Endothelial cell of umbilical vein (primary cell): ENCODE results near the gene AUH. TPM values are rescaled to one million over a fixed set of nuclear protein-coding genes. Genes with fewer than 3 reads are reported as not detected.

Experiments used
- BruUV-seq: library from RNA; stranded (reverse); fragments of 400-500 nt; replicated peaks from 2 replicates; lab custom pipeline; 2021; lab: Mats Ljungman, UMichigan
- CTCF ChIA-PET: fragments of 300-600, 350-600 bp; sonication (Branson Sonifier 250); formaldehyde crosslinking; loops from one replicate; lab custom pipeline; 2021; ENCODE audit warnings: antibody characterized with exemption, inconsistent platforms; lab: Charles Lee
- POLR2A ChIA-PET: fragments of 300-600, 350-600 bp; sonication (Branson Sonifier 250); formaldehyde crosslinking; loops from one replicate; lab custom pipeline; 2021; ENCODE audit warnings: antibody characterized with exemption, inconsistent platforms; lab: Charles Lee
- DNase-seq: peaks from one replicate; pipeline ENCODE4 v3.0.0-alpha.2; 2011; ENCODE audit warnings: low read depth, low spot score
- FAIRE-seq: peaks from 2 replicates; lab custom pipeline; 2011; peaks lifted over from hg19 to GRCh38; lab: Jason Lieb, UNC
- H2AFZ ChIP-seq: 2 replicates; pipeline ENCODE4 v1.6.0; 2012; ENCODE audit warnings: low read depth, low read length, control low read depth, inconsistent platforms
- H3K27ac ChIP-seq: 2 replicates; pipeline ENCODE4 v1.5.1; 2011; ENCODE audit warnings: low read depth, mild to moderate bottlenecking, control low read depth, low read length, moderate library complexity; ENCODE audit not compliant: insufficient read depth
- H3K27me3 ChIP-seq, 2 experiments: 2 replicates each; pipeline versions ENCODE4 v1.6.0 to v1.6.1; 2011; ENCODE audit warnings: low read length in 2 of 2, mixed read lengths in 1 of 2; ENCODE audit not compliant: control insufficient read depth in 2 of 2, insufficient read depth in 2 of 2
- H3K36me3 ChIP-seq, 2 experiments: 2 replicates in 1 of 2; 3 replicates in 1 of 2; pipeline ENCODE4 v1.5.1; 2011; ENCODE audit warnings: low read length in 2 of 2, mild to moderate bottlenecking in 1 of 2, moderate library complexity in 1 of 2; ENCODE audit not compliant: control insufficient read depth in 2 of 2, insufficient read depth in 2 of 2; ENCODE audit errors: extremely low read depth in 1 of 2
- H3K4me1 ChIP-seq: 3 replicates; pipeline ENCODE4 v1.5.1; 2011; ENCODE audit warnings: mild to moderate bottlenecking, low read length; ENCODE audit not compliant: control insufficient read depth, insufficient read depth; ENCODE audit errors: extremely low read depth
- H3K4me2 ChIP-seq: 2 replicates; pipeline ENCODE4 v1.6.1; 2011; ENCODE audit warnings: low read length, control low read depth, mixed read lengths; ENCODE audit not compliant: insufficient read depth
- H3K4me3 ChIP-seq, 3 experiments: fragments of 200-600 bp in 1 of 3; sonication (generic), shearing (Covaris generic) in 1 of 3; replicated peaks in 1 of 3; 2 replicates each; pipeline ENCODE4 v1.5.1; 2011 to 2016; ENCODE audit warnings: control low read depth in 3 of 3, low read length in 3 of 3, mild to moderate bottlenecking in 2 of 3, inconsistent platforms in 1 of 3, low read depth in 1 of 3, moderate library complexity in 1 of 3; ENCODE audit not compliant: insufficient read depth in 1 of 3
- H3K79me2 ChIP-seq: 2 replicates; pipeline ENCODE4 v1.6.0; 2012; ENCODE audit warnings: low read length, inconsistent platforms; ENCODE audit not compliant: control insufficient read depth, insufficient read depth
- H3K9ac ChIP-seq: replicated peaks from 2 replicates; pipeline ENCODE3; 2011; ENCODE audit warnings: low read length, control low read depth; ENCODE audit not compliant: insufficient read depth; ENCODE audit errors: extremely low read depth
- H3K9me1 ChIP-seq: replicated peaks from 3 replicates; pipeline ENCODE4 v1.6.0; 2011; ENCODE audit warnings: mild to moderate bottlenecking, low read length; ENCODE audit not compliant: control insufficient read depth, insufficient read depth; ENCODE audit errors: extremely low read depth
- H3K9me3 ChIP-seq: replicated peaks from 2 replicates; pipeline ENCODE4 v1.5.1; 2012; ENCODE audit warnings: low read length, inconsistent platforms; ENCODE audit not compliant: control insufficient read depth, insufficient read depth
- H4K20me1 ChIP-seq: replicated peaks from 2 replicates; pipeline ENCODE3; 2011; ENCODE audit warnings: mild to moderate bottlenecking, low read length; ENCODE audit not compliant: control insufficient read depth, insufficient read depth; ENCODE audit errors: extremely low read depth
- CTCF ChIP-seq, 2 donors: IDR thresholded peaks; 1 replicate in 1 of 2; 2 replicates in 1 of 2; pipeline ENCODE4 v1.5.1; 2011; ENCODE audit warnings: low read length in 2 of 2, mild to moderate bottlenecking in 2 of 2, moderate library complexity in 2 of 2, control low read depth in 1 of 2, inconsistent platforms in 1 of 2, low read depth in 1 of 2; ENCODE audit not compliant: insufficient read depth in 1 of 2; ENCODE audit errors: extremely low read depth in 1 of 2
- EZH2 ChIP-seq: IDR thresholded peaks from 2 replicates; pipeline ENCODE4 v1.6.1; 2012; ENCODE audit warnings: borderline replicate concordance, low read depth, mild to moderate bottlenecking, moderate library complexity, low read length, inconsistent platforms; ENCODE audit not compliant: severe bottlenecking
- FOS ChIP-seq: IDR thresholded peaks from 2 replicates; pipeline ENCODE4 v1.6.1; 2011; ENCODE audit warnings: mild to moderate bottlenecking, low read length, moderate library complexity, borderline replicate concordance; ENCODE audit not compliant: insufficient read depth
- GATA2 ChIP-seq: IDR thresholded peaks from 2 replicates; pipeline ENCODE4 v1.7.0; 2011; ENCODE audit warnings: low read depth, mild to moderate bottlenecking, moderate library complexity, mixed read lengths, low read length; ENCODE audit not compliant: insufficient read length, insufficient read depth
- JUN ChIP-seq: IDR thresholded peaks from 2 replicates; pipeline ENCODE4 v1.6.1; 2011; ENCODE audit warnings: borderline replicate concordance, low read depth; ENCODE audit not compliant: insufficient read length, insufficient read depth
- MAX ChIP-seq: IDR thresholded peaks from 2 replicates; pipeline ENCODE4 v1.6.1; 2011; ENCODE audit not compliant: insufficient read depth, insufficient read length
- MYC ChIP-seq: IDR thresholded peaks from one replicate; pipeline ENCODE4 v1.6.1; 2011; ENCODE audit warnings: mild to moderate bottlenecking, low read depth, low read length
- POLR2A ChIP-seq: IDR thresholded peaks from 2 replicates; pipeline ENCODE4 v1.6.1; 2012; ENCODE audit warnings: low read depth, mild to moderate bottlenecking, control low read depth, low read length
- POLR2AphosphoS5 ChIP-seq: IDR thresholded peaks from 2 replicates; pipeline ENCODE4 v1.6.1; 2012; ENCODE audit warnings: low read depth, mild to moderate bottlenecking, control low read depth, low read length, moderate library complexity; ENCODE audit not compliant: insufficient read depth
- dilution Hi-C: fragments of 300-500 bp; cut with MboI; formaldehyde crosslinking; loops from one replicate; pipeline ENCODE4 v1.15.0; 2019; ENCODE audit warnings: low sequenced_read_pairs; ENCODE audit not compliant: extremely low pct_ligation_motif_present
- intact Hi-C: fragments of 100-400 bp; cut with micrococcal nuclease; formaldehyde crosslinking; loops from one replicate; pipeline ENCODE4 v1.10.0; 2022
- polyA plus RNA-seq, 4 experiments: library from polyadenylated mRNA; depleted of rRNA in 3 of 4; stranded (reverse) in 3 of 4; unstranded in 1 of 4; fragments of >200 nt; gene quantifications; 2 replicates each; pipeline versions ENCODE4 v1.2.1 to v1.2.3, GENCODE V29; 2011 to 2012; ENCODE audit warnings: missing spikeins in 1 of 4
- total RNA-seq: library from RNA; stranded (reverse); gene quantifications from 2 replicates; pipeline ENCODE4 v1.2.3, GENCODE V29; 2021

AUH gene
- total and polyA plus RNA-seq, 2 donors (not counting 3 experiments of a cell fraction or from before 2014, with no cell fraction given): 2.3 to 9.2 TPM

GRCh38 chr9:91303741-91304415 lies 57.8 kb downstream of the AUH start:
- H3K27ac ChIP-seq: no peak overlapping the region
- no peak for DNase-seq

More at GRCh38 chr9:91303741-91304415, 57.8 kb downstream of the AUH start:
- dilution Hi-C loops (no loop called here), intact Hi-C loops (loop anchor here (5.0 kb wide), 2 partner anchors 118 to 267 kb away; partner anchors contain the start of gene NFIL3)
- Histone ChIP-seq H3K4me3 (no peak overlapping the region), H2AFZ (no peak overlapping the region), H3K9me3 (no peaks in the 10 kb centered on the region), H3K4me1 (peaks cover 9% of the 10 kb centered on the region), H3K4me2 (no peak overlapping the region), H3K79me2 (no peaks in the 10 kb centered on the region), H3K36me3 (no peaks in the 10 kb centered on the region), H3K9ac (no peak overlapping the region), H3K27me3 (no peaks in the 10 kb centered on the region), H3K9me1 (no peaks in the 10 kb centered on the region), H4K20me1 (no peaks in the 10 kb centered on the region)
- no TSS peak for BruUV-seq
- FAIRE-seq: no peak
- TF ChIP-seq POLR2A (no peak), GATA2 (no peak), EZH2 (no peak), JUN (no peak), POLR2AphosphoS5 (no peak), MAX (no peak), CTCF (IDR thresholded peaks at IDR 0.05; ENCODE audit: extremely low read depth in 1 of 2, insufficient read depth in 1 of 2, low read depth in 1 of 2, low read length in 2 of 2) (no peak), FOS (no peak), MYC (no peak)
- CTCF ChIA-PET: interaction anchor here (1.6 kb wide), 1 partner anchor 152 kb away, joined by 3 read pairs; no protein-coding TSS in a partner anchor
- POLR2A ChIA-PET: no interaction called here
